H1 (cell line): Measurements from ENCODE around the gene UTP25. TPM values are rescaled to one million over a fixed set of nuclear protein-coding genes. Genes with fewer than 3 reads are reported as not detected.

Experiments used
- CTCF ChIA-PET: fragments of 300-600 bp; sonication (Branson Sonifier 250); formaldehyde crosslinking; loops from one replicate; lab custom pipeline; 2021; ENCODE audit not compliant: partially characterized antibody; lab: Charles Lee
- POLR2A ChIA-PET: fragments of 300-600 bp; sonication (Branson Sonifier 250); formaldehyde crosslinking; loops from one replicate; lab custom pipeline; 2021; ENCODE audit warnings: inconsistent platforms; ENCODE audit not compliant: partially characterized antibody; lab: Charles Lee
- DNase-seq, 2 experiments: peaks; one replicate each; pipeline versions ENCODE4 v3.0.0 to v3.0.0-alpha.2; 2010 to 2022; ENCODE audit warnings: low spot score in 2 of 2, low read depth in 1 of 2, mixed read lengths in 1 of 2
- FAIRE-seq: peaks from 2 replicates; lab custom pipeline; 2011; peaks lifted over from hg19 to GRCh38; lab: Jason Lieb, UNC
- H2AFZ ChIP-seq: 2 replicates; pipeline ENCODE4 v1.8.1; 2012; ENCODE audit warnings: low read length, inconsistent platforms
- H2AK5ac ChIP-seq: 2 replicates; pipeline ENCODE4 v1.6.1; 2013; ENCODE audit warnings: low read depth, low read length
- H2BK120ac ChIP-seq: replicated peaks from 2 replicates; pipeline ENCODE3; 2013; ENCODE audit warnings: low read depth, low read length, inconsistent platforms
- H2BK12ac ChIP-seq: 2 replicates; pipeline ENCODE4 v1.6.1; 2013; ENCODE audit warnings: low read depth, low read length
- H2BK15ac ChIP-seq: 2 replicates; pipeline ENCODE4 v1.6.1; 2013; ENCODE audit warnings: low read length
- H2BK20ac ChIP-seq: 2 replicates; pipeline ENCODE4 v1.6.1; 2013; ENCODE audit warnings: low read length
- H2BK5ac ChIP-seq: 2 replicates; pipeline ENCODE4 v1.6.1; 2013; ENCODE audit warnings: low read depth, low read length
- H3K14ac ChIP-seq: 2 replicates; pipeline ENCODE4 v1.6.1; 2013; ENCODE audit warnings: inconsistent platforms; ENCODE audit not compliant: insufficient read length
- H3K18ac ChIP-seq: 2 replicates; pipeline ENCODE4 v1.6.1; 2013; ENCODE audit warnings: low read length; ENCODE audit errors: extremely low read depth
- H3K23ac ChIP-seq: 2 replicates; pipeline ENCODE4 v1.6.1; 2013; ENCODE audit warnings: inconsistent platforms; ENCODE audit not compliant: insufficient read length
- H3K23me2 ChIP-seq: 2 replicates; pipeline ENCODE4 v1.6.1; 2013; ENCODE audit warnings: low read depth, low read length
- H3K27ac ChIP-seq: 2 replicates; pipeline ENCODE4 v1.6.1; 2011; ENCODE audit warnings: low read depth, low read length, inconsistent platforms
- H3K27me3 ChIP-seq, 4 experiments: replicated peaks in 1 of 4; 1 replicate in 1 of 4; 2 replicates in 3 of 4; pipeline versions ENCODE4 v1.6.1 to v1.8.1; 2011 to 2013; ENCODE audit warnings: low read length in 3 of 4, mild to moderate bottlenecking in 3 of 4, inconsistent platforms in 2 of 4, mixed read lengths in 2 of 4, moderate library complexity in 1 of 4; ENCODE audit not compliant: control insufficient read depth in 3 of 4, insufficient read depth in 3 of 4; ENCODE audit errors: extremely low read depth in 1 of 4
- H3K36me3 ChIP-seq, 4 experiments: 2 replicates each; pipeline versions ENCODE4 v1.6.1 to v1.8.1; 2011 to 2013; ENCODE audit warnings: mild to moderate bottlenecking in 4 of 4, low read length in 3 of 4, moderate library complexity in 2 of 4, control low read depth in 1 of 4, inconsistent platforms in 1 of 4; ENCODE audit not compliant: insufficient read depth in 4 of 4, control insufficient read depth in 2 of 4
- H3K4ac ChIP-seq: replicated peaks from 2 replicates; pipeline ENCODE3; 2013; ENCODE audit warnings: low read length, low read depth, mixed read lengths, inconsistent platforms; ENCODE audit not compliant: insufficient read length
- H3K4me1 ChIP-seq, 4 experiments: replicated peaks in 1 of 4; 1 replicate in 1 of 4; 2 replicates in 3 of 4; pipeline versions ENCODE4 v1.6.1 to v1.8.1; 2011 to 2013; ENCODE audit warnings: low read length in 3 of 4, inconsistent platforms in 2 of 4, mixed read lengths in 1 of 4; ENCODE audit not compliant: insufficient read depth in 4 of 4, control insufficient read depth in 3 of 4
- H3K4me2 ChIP-seq, 2 experiments: 2 replicates each; pipeline versions ENCODE4 v1.6.1 to v1.8.1; 2011 to 2013; ENCODE audit warnings: low read depth in 2 of 2, low read length in 2 of 2, control low read depth in 1 of 2, inconsistent platforms in 1 of 2, mild to moderate bottlenecking in 1 of 2; ENCODE audit not compliant: insufficient read depth in 1 of 2
- H3K4me3 ChIP-seq, 4 experiments: fragments of 200-600, 300-600 bp in 1 of 4; sonication (generic), shearing (Covaris generic), sonication (Bioruptor Twin) in 1 of 4; 2 replicates each; pipeline versions ENCODE4 v1.5.1 to v1.8.1; 2011 to 2016; ENCODE audit warnings: low read length in 4 of 4, low read depth in 3 of 4, control low read depth in 2 of 4, inconsistent platforms in 2 of 4, mild to moderate bottlenecking in 2 of 4, mixed read lengths in 1 of 4, moderate library complexity in 1 of 4; ENCODE audit not compliant: insufficient read depth in 2 of 4; ENCODE audit errors: extremely low read depth in 1 of 4
- H3K56ac ChIP-seq: replicated peaks from 2 replicates; pipeline ENCODE3; 2013; ENCODE audit warnings: low read depth, mild to moderate bottlenecking, mixed read lengths, low read length, inconsistent platforms; ENCODE audit not compliant: insufficient read length
- H3K79me1 ChIP-seq: 2 replicates; pipeline ENCODE4 v1.6.1; 2013; ENCODE audit warnings: low read depth, low read length, control low read depth
- H3K79me2 ChIP-seq, 2 experiments: 2 replicates each; pipeline versions ENCODE4 v1.6.1 to v1.8.1; 2012 to 2013; ENCODE audit warnings: low read length in 2 of 2, mild to moderate bottlenecking in 2 of 2, inconsistent platforms in 1 of 2; ENCODE audit not compliant: insufficient read depth in 2 of 2, control insufficient read depth in 1 of 2
- H3K9ac ChIP-seq, 4 experiments: replicated peaks in 1 of 4; 1 replicate in 1 of 4; 2 replicates in 3 of 4; pipeline versions ENCODE4 v1.6.1 to v1.8.1; 2011 to 2013; ENCODE audit warnings: low read depth in 3 of 4, low read length in 3 of 4, control low read depth in 2 of 4, mild to moderate bottlenecking in 2 of 4, moderate library complexity in 2 of 4, inconsistent platforms in 1 of 4; ENCODE audit errors: extremely low read depth in 1 of 4
- H3K9me3 ChIP-seq, 2 experiments: 2 replicates each; pipeline versions ENCODE4 v1.6.1 to v1.8.1; 2012 to 2013; ENCODE audit warnings: mild to moderate bottlenecking in 2 of 2, moderate library complexity in 2 of 2, control low read depth in 1 of 2, inconsistent platforms in 1 of 2, low read depth in 1 of 2, low read length in 1 of 2, mixed read lengths in 1 of 2; ENCODE audit not compliant: insufficient read depth in 2 of 2
- H4K20me1 ChIP-seq, 2 experiments: replicated peaks in 1 of 2; 2 replicates each; pipeline versions ENCODE3 to v1.8.1; 2011 to 2013; ENCODE audit warnings: inconsistent platforms in 2 of 2, low read length in 2 of 2, mild to moderate bottlenecking in 1 of 2; ENCODE audit not compliant: insufficient read depth in 2 of 2, control insufficient read depth in 1 of 2
- H4K5ac ChIP-seq: 2 replicates; pipeline ENCODE4 v1.6.1; 2013; ENCODE audit warnings: low read length, low read depth, mixed read lengths, inconsistent platforms; ENCODE audit not compliant: insufficient read length
- H4K8ac ChIP-seq: 2 replicates; pipeline ENCODE4 v1.8.0; 2013; ENCODE audit warnings: mild to moderate bottlenecking, moderate library complexity, low read length, inconsistent platforms; ENCODE audit not compliant: insufficient read depth; ENCODE audit errors: extremely low read depth
- H4K91ac ChIP-seq: replicated peaks from 2 replicates; pipeline ENCODE3; 2013; ENCODE audit warnings: low read length, mixed read lengths, inconsistent platforms; ENCODE audit not compliant: insufficient read length
- BCL11A ChIP-seq, 2 experiments: IDR thresholded peaks; one replicate each; pipeline ENCODE4 v1.6.1; 2011; ENCODE audit warnings: low read depth in 2 of 2, low read length in 2 of 2, mild to moderate bottlenecking in 2 of 2
- BRCA1 ChIP-seq: IDR thresholded peaks from 2 replicates; pipeline ENCODE4 v1.6.1; 2012; ENCODE audit warnings: low read depth, low read length, improper control_type of control experiment
- KDM1A ChIP-seq: fragments of 200-600, 300-600 bp; sonication (generic); IDR thresholded peaks from 2 replicates; pipeline ENCODE4 v1.7.1; 2016; ENCODE audit warnings: mild to moderate bottlenecking, low read length, borderline replicate concordance
- MAFK ChIP-seq: IDR thresholded peaks from 2 replicates; pipeline ENCODE4 v1.6.1; 2012; ENCODE audit warnings: low read depth, mild to moderate bottlenecking, improper control_type of control experiment, low read length
- NRF1 ChIP-seq: IDR thresholded peaks from 2 replicates; pipeline ENCODE4 v1.6.1; 2011; ENCODE audit warnings: mild to moderate bottlenecking, low read depth, low read length, improper control_type of control experiment
- SAP30 ChIP-seq: fragments of 300-600 bp; sonication (generic); IDR thresholded peaks from 2 replicates; pipeline ENCODE4 v1.7.1; 2012; ENCODE audit warnings: low read length, moderate library complexity, mild to moderate bottlenecking, inconsistent platforms; ENCODE audit not compliant: insufficient read depth, insufficient replicate concordance
- SP2 ChIP-seq: IDR thresholded peaks from 2 replicates; pipeline ENCODE4 v1.6.1; 2012; ENCODE audit warnings: mild to moderate bottlenecking, low read length, inconsistent platforms
- SRF ChIP-seq: IDR thresholded peaks from 2 replicates; pipeline ENCODE4 v1.6.1; 2011; ENCODE audit warnings: mild to moderate bottlenecking, low read depth, low read length, moderate library complexity
- SUZ12 ChIP-seq: fragments of 200-600 bp; sonication (generic); IDR thresholded peaks from 2 replicates; pipeline ENCODE4 v1.6.1; 2012; ENCODE audit warnings: mild to moderate bottlenecking, inconsistent platforms, low read length, moderate library complexity, mixed read lengths
- WGBS, 2 experiments: shearing (Covaris generic) in 1 of 2; methylation state at CpG; one replicate each; pipeline versions ENCODE4 v1.1.6 to v1.1.7; 2013 to 2015; ENCODE audit warnings: low lambda C conversion rate in 2 of 2, mixed read lengths in 2 of 2, inconsistent platforms in 1 of 2, low coverage in 1 of 2, missing lambda C conversion rate in 1 of 2; ENCODE audit not compliant: insufficient replicate concordance in 2 of 2, insufficient coverage in 1 of 2, insufficient read length in 1 of 2; ENCODE audit errors: extremely low coverage in 1 of 2, missing lambda C conversion rate in 1 of 2; 5-methylcytosine and 5-hydroxymethylcytosine counted together
- polyA plus RNA-seq, 7 experiments: library from polyadenylated mRNA; depleted of rRNA in 3 of 7; stranded (reverse) in 5 of 7; unstranded in 2 of 7; fragments of >200 nt in 5 of 7; fragments of 200-250 nt in 2 of 7; gene quantifications; 1 replicate in 5 of 7; 2 replicates in 1 of 7; 4 replicates in 1 of 7; pipeline versions ENCODE4 v1.2.1 to v1.2.3, GENCODE V29; 2011 to 2013; ENCODE audit warnings: missing spikeins in 2 of 7, mixed read lengths in 2 of 7
- total RNA-seq: library from RNA; stranded (reverse); fragmentation: NEBNext Ultra II Directional; extraction: Animal tissue kit (Norgen Biotek cat#: 25700); gene quantifications from 2 replicates; pipeline ENCODE4 v1.2.1, GENCODE V29; 2021
- TF ChIP-seq, protein P1 (sequence below): IDR thresholded peaks from 2 replicates; pipeline ENCODE4 v1.6.1; 2011; ENCODE audit warnings: low read length, improper control_type of control experiment
- TF ChIP-seq, protein P2 (sequence below): IDR thresholded peaks from 2 replicates; pipeline ENCODE4 v1.6.1; 2011; ENCODE audit warnings: low read depth, mild to moderate bottlenecking, low read length; ENCODE audit not compliant: insufficient read depth

UTP25 gene
- total and polyA plus RNA-seq, 2 of the 8 experiments (the other 6 are each of a cell fraction or from before 2014, with no cell fraction given): 4.0 to 7.6 TPM

DNA sequence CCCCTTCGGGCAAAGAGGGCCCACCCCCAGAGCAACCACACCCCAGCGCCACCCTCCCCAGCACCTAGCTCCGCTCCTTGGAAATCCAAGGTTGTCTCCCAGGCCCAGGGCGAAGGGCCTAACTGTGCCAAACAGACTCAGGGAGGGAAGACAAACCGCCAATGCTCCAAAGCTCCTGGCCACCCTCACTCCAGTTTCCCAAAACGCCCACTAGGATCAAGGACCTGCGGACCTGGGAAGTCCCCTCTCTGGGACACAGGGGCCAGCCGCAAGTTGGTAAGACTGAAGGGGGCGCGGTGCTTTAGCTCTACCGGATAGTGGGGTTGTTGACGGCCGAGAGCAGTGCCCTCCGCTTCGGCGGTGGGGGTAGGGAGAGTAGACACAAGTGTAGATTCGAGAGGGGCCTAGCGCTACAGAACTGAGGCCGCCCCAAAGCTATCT, 22.4 kb upstream of the UTP25 start:
- no peak overlapping the region for H2BK20ac ChIP-seq
- peaks cover 0 to 7% of the 10 kb centered on the region in 2 experiments; a peak in 1 of 4 replicates for H3K79me2 ChIP-seq
- H3K36me3 ChIP-seq: no peaks in the 10 kb centered on the region; a peak in 1 of 8 replicates
- no peak overlapping the region for H4K5ac ChIP-seq
- peak overlapping the region; percentile 64; the same call in 1 of the 2 replicates for H3K18ac ChIP-seq
- peak overlapping the region; percentile 88 to 91 for H3K4me2 ChIP-seq
- H3K27me3 ChIP-seq: no peaks in the 10 kb centered on the region
- peak overlapping the region; percentile 95 for H2AFZ ChIP-seq
- peak overlapping the region in 3 of 4 experiments; percentile 71 to 82 (median 75); a peak in 5 of 7 replicates for H3K9ac ChIP-seq
- H3K23ac ChIP-seq: no peak overlapping the region
- no peaks in the 10 kb centered on the region for H3K9me3 ChIP-seq
- H3K4me1 ChIP-seq: peaks cover 0 to 7% (median 0%) of the 10 kb centered on the region in 4 experiments; a peak in 4 of 7 replicates
- H2AK5ac ChIP-seq: no peak overlapping the region
- H2BK120ac ChIP-seq: no peak overlapping the region
- no peak overlapping the region for H2BK15ac ChIP-seq
- DNase-seq (peak in 1 of 2 experiments; percentile 79), FAIRE-seq (no peak)
- peaks cover 0 to 7% of the 10 kb centered on the region in 2 experiments for H4K20me1 ChIP-seq
- H3K27ac ChIP-seq: peak overlapping the region; percentile 62; the same call in 1 of the 2 replicates
- H3K4me3 ChIP-seq: peak overlapping the region; percentile 73 to 91 (median 80)
- 13% methylated on average over 19 of the region's 19 CpGs; no CpG with 5 or more reads in 1 of the 2 experiments for WGBS, 2 experiments
- 0 out of 2 replicates have a peak overlapping the region, but pooled peaks have one; percentile 85 for H2BK5ac ChIP-seq
- H3K79me1 ChIP-seq: no peaks in the 10 kb centered on the region; the same call in none of the 2 replicates
- POLR2A ChIA-PET: interaction anchor here (1.1 to 2.6 kb wide), 6 partner anchors 9 to 568 kb away, joined by 3 to 11 read pairs (median 5); partner anchors contain the start of gene C1orf74
- H3K56ac ChIP-seq: no peak overlapping the region
- no peak overlapping the region for H3K14ac ChIP-seq
- CTCF ChIA-PET: interaction anchor here (0.6 to 11.7 kb wide), 9 partner anchors 10 to 506 kb away, joined by 3 to 254 read pairs (median 4); partner anchors contain the start of gene UTP25
- H3K4ac ChIP-seq: no peak overlapping the region
- H3K23me2 ChIP-seq: peaks cover 12% of the 10 kb centered on the region; the same call in 1 of the 2 replicates
- H2BK12ac ChIP-seq: no peak overlapping the region; the same call in none of the 2 replicates
- no peak overlapping the region for H4K91ac ChIP-seq
- no peak overlapping the region; the same call in 1 of the 2 replicates for H4K8ac ChIP-seq
- TF ChIP-seq, protein P1, sequence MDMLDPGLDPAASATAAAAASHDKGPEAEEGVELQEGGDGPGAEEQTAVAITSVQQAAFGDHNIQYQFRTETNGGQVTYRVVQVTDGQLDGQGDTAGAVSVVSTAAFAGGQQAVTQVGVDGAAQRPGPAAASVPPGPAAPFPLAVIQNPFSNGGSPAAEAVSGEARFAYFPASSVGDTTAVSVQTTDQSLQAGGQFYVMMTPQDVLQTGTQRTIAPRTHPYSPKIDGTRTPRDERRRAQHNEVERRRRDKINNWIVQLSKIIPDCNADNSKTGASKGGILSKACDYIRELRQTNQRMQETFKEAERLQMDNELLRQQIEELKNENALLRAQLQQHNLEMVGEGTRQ: no peak
- TF ChIP-seq SP2 (no peak), KDM1A (no peak), NRF1 (no peak), MAFK (no peak), SRF (no peak), SUZ12 (no peak), SAP30 (no peak), BCL11A (IDR thresholded peaks at IDR 0.05; ENCODE audit: low read depth in 2 of 2, low read length in 2 of 2) (no peak), BRCA1 (no peak)
- TF ChIP-seq, protein P2, sequence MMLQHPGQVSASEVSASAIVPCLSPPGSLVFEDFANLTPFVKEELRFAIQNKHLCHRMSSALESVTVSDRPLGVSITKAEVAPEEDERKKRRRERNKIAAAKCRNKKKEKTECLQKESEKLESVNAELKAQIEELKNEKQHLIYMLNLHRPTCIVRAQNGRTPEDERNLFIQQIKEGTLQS: no peak
